GM12891 (cell line): ENCODE results near the gene NEK9.

Source experiments
- PAX5 ChIP-seq: IDR thresholded peaks from 2 replicates; pipeline ENCODE4 v1.6.1; 2011; ENCODE audit warnings: low read length, moderate library complexity, mild to moderate bottlenecking; ENCODE audit not compliant: insufficient read depth, severe bottlenecking
- POLR2A ChIP-seq: IDR thresholded peaks from 2 replicates; pipeline ENCODE4 v1.6.1; 2011; ENCODE audit warnings: low read depth, low read length, control low read depth
- POLR2AphosphoS5 ChIP-seq: IDR thresholded peaks from 2 replicates; pipeline ENCODE4 v1.6.1; 2011; ENCODE audit warnings: low read depth, low read length, control low read depth
- POU2F2 ChIP-seq: IDR thresholded peaks from 2 replicates; pipeline ENCODE4 v1.6.1; 2011; ENCODE audit warnings: low read depth, mild to moderate bottlenecking, control low read depth, low read length, moderate library complexity
- SPI1 ChIP-seq: IDR thresholded peaks from 2 replicates; pipeline ENCODE4 v1.6.1; 2011; ENCODE audit warnings: low read depth, low read length, control low read depth
- TAF1 ChIP-seq: IDR thresholded peaks from 2 replicates; pipeline ENCODE4 v1.6.1; 2011; ENCODE audit warnings: low read depth, low read length, control low read depth

GRCh38 chr14:75047506-75047905, 79.3 kb downstream of the NEK9 start:
- no peak for TF ChIP-seq POLR2AphosphoS5
- TF ChIP-seq PAX5: no peak
- no peak for TF ChIP-seq POLR2A
- no peak for TF ChIP-seq TAF1
- no peak for TF ChIP-seq SPI1
- no peak for TF ChIP-seq POU2F2
